DMS 273 (cell line): ENCODE results near the gene OR7C1.
"Not testable (repeated sequence)": the region's sequence is repeated elsewhere in the genome, so short reads cannot be mapped to it uniquely, and the experiment has no call there.

Experiments used
- DNase-seq: peaks from one replicate; lab custom pipeline; 2025; ENCODE audit not compliant: unreplicated experiment; lab: John Stamatoyannopoulos, UW

The OR7C1 gene

GRCh38 chr19:14768001-14768400 is 67.0 kb downstream of the OR7C1 start:
- no peak for DNase-seq

- no peak for DNase-seq
These were observed 67.5 kb downstream of the OR7C1 start for GRCh38 chr19:14767466-14767971.

GRCh38 chr19:14765841-14766240 is 69.1 kb downstream of the OR7C1 start:
- not testable (repeated sequence) for DNase-seq

DNA sequence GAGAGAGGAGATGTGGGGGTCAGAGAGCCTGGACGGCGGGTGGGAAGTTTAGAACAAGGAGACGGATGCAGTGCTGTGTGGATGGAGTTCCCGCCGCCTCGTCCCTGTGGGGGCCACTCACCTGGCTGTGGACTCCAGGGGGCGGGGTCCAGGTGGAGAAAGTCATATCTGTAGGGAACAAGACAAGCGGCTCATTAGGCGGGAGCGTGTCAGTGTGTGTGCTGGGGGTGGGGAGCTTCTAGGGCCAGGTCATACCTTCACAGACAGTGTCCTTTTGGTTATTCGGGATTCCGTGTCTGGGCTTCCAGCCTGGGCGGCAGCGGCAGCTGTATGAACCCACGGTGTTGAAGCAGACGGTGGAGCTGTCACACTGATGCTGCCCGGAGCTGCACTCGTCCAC is 69.6 kb downstream of the OR7C1 start:
- DNase-seq: not testable (repeated sequence)

GRCh38 chr19:14764401-14764800 is 70.6 kb downstream of the OR7C1 start:
- no peak for DNase-seq

DNA sequence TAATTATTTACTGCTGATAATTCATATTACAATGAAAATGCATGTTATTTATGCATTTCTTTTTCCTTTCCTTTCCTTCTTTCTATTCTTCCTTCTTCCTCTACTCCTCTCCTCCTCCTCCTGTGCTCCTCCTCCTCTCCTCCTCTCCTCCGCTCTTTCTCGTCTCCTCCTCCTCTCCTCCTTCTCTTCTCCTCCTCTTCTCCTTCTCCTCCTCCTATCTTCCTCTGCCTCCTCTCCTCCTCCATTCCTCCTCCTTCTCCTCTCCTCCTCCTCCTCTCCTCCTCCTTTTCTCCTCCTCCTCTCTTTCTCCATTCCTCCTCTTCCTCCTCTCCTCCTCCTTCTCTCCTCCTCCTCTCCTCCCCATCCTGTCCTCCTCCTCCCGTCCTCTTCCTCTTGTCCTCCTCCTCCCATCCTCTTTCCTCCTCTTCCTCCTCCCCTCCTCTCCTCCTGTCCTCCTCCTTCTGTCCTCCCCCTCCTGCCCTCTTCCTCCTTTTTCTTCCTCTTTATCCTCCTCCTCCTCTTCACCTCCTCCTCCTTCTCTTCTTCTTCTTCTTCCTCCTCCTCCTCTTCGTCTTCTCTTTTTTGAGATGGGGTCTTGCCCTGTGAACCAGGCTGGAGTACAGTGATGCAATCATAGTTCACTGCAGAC is 71.4 kb downstream of the OR7C1 start:
- no peak for DNase-seq

DNA sequence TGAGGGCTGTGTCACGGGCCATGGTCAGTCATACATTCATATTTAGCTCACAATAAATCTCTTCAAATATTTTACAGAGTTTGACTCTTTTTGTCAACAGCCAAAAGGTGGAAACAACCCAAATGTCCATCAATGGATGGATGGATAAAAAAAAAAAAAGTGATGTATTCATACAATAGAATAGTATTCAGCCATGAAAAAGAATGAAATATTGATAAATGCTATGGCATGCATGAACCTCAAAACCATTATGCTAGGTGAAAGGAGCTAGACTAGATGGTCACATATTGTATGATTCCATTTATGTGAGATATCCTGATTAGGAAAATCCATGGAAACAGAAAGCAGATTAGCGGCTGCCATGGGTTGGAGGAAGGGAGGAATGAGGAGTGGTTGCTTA is 72.9 kb downstream of the OR7C1 start:
- DNase-seq: no peak

DNA sequence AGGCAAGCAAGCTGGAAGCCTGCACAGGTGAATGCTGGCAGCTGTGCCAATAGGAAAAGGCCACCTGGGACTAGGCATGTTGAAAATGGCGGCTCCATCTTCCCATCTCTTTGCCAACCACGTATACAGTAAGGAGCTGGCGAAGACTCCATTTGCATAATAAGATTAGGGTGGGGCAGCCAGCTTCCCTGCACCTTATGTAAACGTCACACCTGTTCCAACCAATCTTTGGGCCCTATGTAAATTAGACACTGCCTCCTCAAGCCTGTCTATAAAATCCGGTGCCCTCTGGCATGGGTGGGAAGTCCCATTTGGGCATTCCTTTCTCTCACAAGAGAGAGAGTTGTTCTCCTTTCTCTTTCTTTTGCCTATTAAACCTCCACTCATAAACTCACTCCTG is 73.4 kb downstream of the OR7C1 start:
- DNase-seq: no peak

GRCh38 chr19:14758816-14759215 is 76.2 kb downstream of the OR7C1 start:
- no peak for DNase-seq

DNA sequence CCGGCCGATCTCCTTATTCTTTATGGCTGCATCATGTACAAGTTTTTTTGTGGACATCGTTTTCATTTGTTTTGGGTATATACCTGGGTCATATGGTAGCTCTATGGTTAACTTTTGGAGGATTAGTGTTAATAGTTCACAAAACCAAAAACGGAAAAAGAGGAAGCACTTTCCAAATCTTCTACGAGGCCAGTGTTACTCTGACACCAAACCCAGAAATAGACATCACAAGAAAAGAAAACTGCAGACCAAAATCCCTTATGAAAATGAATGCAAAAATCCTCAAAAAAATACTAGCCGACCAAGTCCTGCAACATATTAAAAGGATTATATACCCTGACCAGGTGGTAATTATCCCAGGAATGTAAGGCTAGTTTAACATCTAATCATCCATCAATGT is 86.4 kb downstream of the OR7C1 start:
- no peak for DNase-seq
